ENCODE data around the gene KRTAP12-3.

The KRTAP12-3 gene

GRCh38 chr21:44702111-44702972 is 44.6 kb downstream of the KRTAP12-3 start:
- no peak for DNase-seq

GRCh38 chr21:44702973-44703730 is 45.4 kb downstream of the KRTAP12-3 start:
- no peak for DNase-seq

- no peak for DNase-seq
Observed at GRCh38 chr21:44703731-44704635, 46.3 kb downstream of the KRTAP12-3 start.

GRCh38 chr21:44704636-44705001 is 46.9 kb downstream of the KRTAP12-3 start:
- DNase-seq, result no peak

- peak in 4 of 56 donors; percentile 12 to 36 (median 28) for DNase-seq
Observed at GRCh38 chr21:44706026-44706705, 48.4 kb downstream of the KRTAP12-3 start.

GRCh38 chr21:44706706-44707581 is 49.2 kb downstream of the KRTAP12-3 start:
- DNase-seq, result no peak
